ENCODE results near the gene SLC23A3.

SLC23A3 gene

GRCh38 chr2:219169930-219170654 is at the start of gene SLC23A3:
Gene SLC23A3, minus strand, starts transcription at chr2:219170029. Its CDS starts 45 bp downstream, at chr2:219169984.
- FAIRE-seq = no peak

GRCh38 chr2:219218732-219219701 is 49.2 kb upstream of the SLC23A3 start, which contains the start of gene ABCB6:
Gene ABCB6, minus strand, starts transcription at chr2:219218958. Its CDS starts 285 bp downstream, at chr2:219218673.
- no peak for FAIRE-seq
- DNase-seq (ENCODE audit: low spot score) = peak; percentile 46

More at GRCh38 chr2:219169930-219170654, at the start of gene SLC23A3:
- no peak for DNase-seq (ENCODE audit: low spot score)

GRCh38 chr2:219218217-219218731 is 48.4 kb upstream of the SLC23A3 start:
- FAIRE-seq (no peak), DNase-seq (ENCODE audit: low spot score) (peak; percentile 57)

- FAIRE-seq (no peak), DNase-seq (ENCODE audit: low spot score) (no peak)
Observed at GRCh38 chr2:219216535-219216915, 46.7 kb upstream of the SLC23A3 start.

GRCh38 chr2:219215871-219216534 is 46.2 kb upstream of the SLC23A3 start:
- DNase-seq (ENCODE audit: low spot score) (no peak), FAIRE-seq (no peak)

- DNase-seq (ENCODE audit: low spot score) (no peak), FAIRE-seq (no peak)
Observed at GRCh38 chr2:219214786-219215185, 45.0 kb upstream of the SLC23A3 start.

GRCh38 chr2:219214141-219214540 is 44.3 kb upstream of the SLC23A3 start:
- no peak for DNase-seq (ENCODE audit: low spot score)

GRCh38 chr2:219213486-219214071 is 43.8 kb upstream of the SLC23A3 start:
- FAIRE-seq (no peak), DNase-seq (ENCODE audit: low spot score) (no peak)

More at GRCh38 chr2:219214141-219214540, 44.3 kb upstream of the SLC23A3 start:
- no peak for FAIRE-seq

GRCh38 chr2:219213026-219213415 is 43.2 kb upstream of the SLC23A3 start:
- no peak for DNase-seq (ENCODE audit: low spot score)
- no peak for FAIRE-seq

GRCh38 chr2:219210886-219211362 is 41.1 kb upstream of the SLC23A3 start:
- FAIRE-seq (no peak), DNase-seq (ENCODE audit: low spot score) (no peak)

GRCh38 chr2:219210196-219210885 is 40.5 kb upstream of the SLC23A3 start:
- FAIRE-seq (no peak), DNase-seq (ENCODE audit: low spot score) (no peak)

GRCh38 chr2:219209236-219210195 is 39.7 kb upstream of the SLC23A3 start:
- no peak for FAIRE-seq
- no peak for DNase-seq (ENCODE audit: low spot score)

GRCh38 chr2:219207884-219208740 is 38.3 kb upstream of the SLC23A3 start:
- DNase-seq (ENCODE audit: low spot score) (peak; percentile 14), FAIRE-seq (no peak)

- FAIRE-seq = no peak
- DNase-seq (ENCODE audit: low spot score) = peak; percentile 42
Observed at GRCh38 chr2:219207134-219207883, 37.5 kb upstream of the SLC23A3 start.

GRCh38 chr2:219206328-219207133 is 36.7 kb upstream of the SLC23A3 start, which contains the start of gene ZFAND2B:
Gene ZFAND2B, plus strand, starts transcription at chr2:219206782. Its CDS starts 206 bp downstream, at chr2:219206988.
- FAIRE-seq (no peak), DNase-seq (ENCODE audit: low spot score) (peak; percentile 81)

- FAIRE-seq (no peak), DNase-seq (ENCODE audit: low spot score) (no peak)
Observed at GRCh38 chr2:219205981-219206327, 36.1 kb upstream of the SLC23A3 start.
